HG03025 (cell line): Measurements from ENCODE around the gene EPB42.
"Not testable (repeated sequence)": the region's sequence is repeated elsewhere in the genome, so short reads cannot be mapped to it uniquely, and the experiment has no call there.

ENCODE experiments used
- ATAC-seq: cut with Tn5 transposase; IDR thresholded peaks from one replicate; pipeline ENCODE4 v1.9.1; 2021; ENCODE audit warnings: mild to moderate bottlenecking, moderate library complexity; ENCODE audit not compliant: unreplicated experiment, low FRiP score

Gene EPB42

GRCh38 chr15:43189296-43189695 lies 31.5 kb downstream of the EPB42 start:
- no peak for ATAC-seq

GRCh38 chr15:43187544-43188155 lies 33.2 kb downstream of the EPB42 start:
- no peak for ATAC-seq

- ATAC-seq: peak; percentile 24
Measured at GRCh38 chr15:43186003-43186353, 34.8 kb downstream of the EPB42 start.

- peak; percentile 90 for ATAC-seq
Measured at GRCh38 chr15:43185157-43186002, 35.4 kb downstream of the EPB42 start, which contains the start of gene CCNDBP1. TSS of gene CCNDBP1 (plus strand) at chr15:43185403. CDS start at chr15:43185499, 96 bp downstream.

GRCh38 chr15:43184407-43185124 lies 36.3 kb downstream of the EPB42 start:
- peak; percentile 3 for ATAC-seq

GRCh38 chr15:43183270-43183669 lies 37.5 kb downstream of the EPB42 start:
- ATAC-seq: no peak

GRCh38 chr15:43177147-43177546 lies 43.7 kb downstream of the EPB42 start:
- ATAC-seq: not testable (repeated sequence)

- ATAC-seq: not testable (repeated sequence)
Measured at GRCh38 chr15:43175656-43176309, 45.0 kb downstream of the EPB42 start.

GRCh38 chr15:43169888-43170287 lies 50.9 kb downstream of the EPB42 start:
- no peak for ATAC-seq

- no peak for ATAC-seq
Measured at GRCh38 chr15:43168192-43169107, 52.4 kb downstream of the EPB42 start.

- not testable (repeated sequence) for ATAC-seq
Measured at GRCh38 chr15:43167261-43167660, 53.6 kb downstream of the EPB42 start.

GRCh38 chr15:43165801-43166325 lies 55.0 kb downstream of the EPB42 start:
- no peak for ATAC-seq

- no peak for ATAC-seq
Measured at GRCh38 chr15:43153269-43153668, 67.5 kb downstream of the EPB42 start.

GRCh38 chr15:43151688-43152087 lies 69.1 kb downstream of the EPB42 start:
- ATAC-seq: no peak

GRCh38 chr15:43150191-43150929 lies 70.5 kb downstream of the EPB42 start:
- no peak for ATAC-seq
